HG03521 (cell line): ENCODE data around the gene OVCH1.
"Not testable (repeated sequence)": the region's sequence is repeated elsewhere in the genome, so short reads cannot be mapped to it uniquely, and the experiment has no call there.

Experiments
- ATAC-seq: cut with Tn5 transposase; IDR thresholded peaks from one replicate; pipeline ENCODE4 v1.9.1; 2021; ENCODE audit warnings: mild to moderate bottlenecking, moderate library complexity; ENCODE audit not compliant: unreplicated experiment

OVCH1 gene

GRCh38 chr12:29415111-29415510, 82.4 kb downstream of the OVCH1 start:
- no peak for ATAC-seq

GRCh38 chr12:29414368-29414767, 83.1 kb downstream of the OVCH1 start:
- ATAC-seq: no peak

GRCh38 chr12:29405561-29405960, 91.9 kb downstream of the OVCH1 start:
- ATAC-seq: no peak

GRCh38 chr12:29403991-29404390, 93.5 kb downstream of the OVCH1 start:
- ATAC-seq: no peak

- ATAC-seq: no peak
Observed at GRCh38 chr12:29402437-29402836, 95.0 kb downstream of the OVCH1 start.

- no peak for ATAC-seq
Observed at GRCh38 chr12:29398495-29398894, 99.0 kb downstream of the OVCH1 start.

GRCh38 chr12:29396774-29397173, 100.7 kb downstream of the OVCH1 start:
- ATAC-seq: no peak

GRCh38 chr12:29395356-29395755, 102.1 kb downstream of the OVCH1 start:
- ATAC-seq: no peak

GRCh38 chr12:29390419-29390818, 107.1 kb downstream of the OVCH1 start:
- ATAC-seq: not testable (repeated sequence)

- no peak for ATAC-seq
Observed at GRCh38 chr12:29389295-29389919, 108.1 kb downstream of the OVCH1 start.

- not testable (repeated sequence) for ATAC-seq
Observed at GRCh38 chr12:29386084-29386680, 111.3 kb downstream of the OVCH1 start.

- ATAC-seq: not testable (repeated sequence)
Observed at GRCh38 chr12:29385194-29385593, 112.3 kb downstream of the OVCH1 start.

- no peak for ATAC-seq
Observed at GRCh38 chr12:29382251-29382650, 115.2 kb downstream of the OVCH1 start.

GRCh38 chr12:29380536-29381523, 116.7 kb downstream of the OVCH1 start, which contains the start of gene ERGIC2:
TSS of gene ERGIC2 (minus strand) at chr12:29381172. CDS start at chr12:29371633, 9,539 bp downstream.
- ATAC-seq: peak; percentile 96
